ENCODE measurements around the gene ATP1A4. TPM values are rescaled to one million over a fixed set of nuclear protein-coding genes. Genes with fewer than 3 reads are reported as not detected.

ATP1A4 gene
- total and polyA plus RNA-seq, 8 donors: 0.05 to 0.37 TPM; not detected in 6

DNA sequence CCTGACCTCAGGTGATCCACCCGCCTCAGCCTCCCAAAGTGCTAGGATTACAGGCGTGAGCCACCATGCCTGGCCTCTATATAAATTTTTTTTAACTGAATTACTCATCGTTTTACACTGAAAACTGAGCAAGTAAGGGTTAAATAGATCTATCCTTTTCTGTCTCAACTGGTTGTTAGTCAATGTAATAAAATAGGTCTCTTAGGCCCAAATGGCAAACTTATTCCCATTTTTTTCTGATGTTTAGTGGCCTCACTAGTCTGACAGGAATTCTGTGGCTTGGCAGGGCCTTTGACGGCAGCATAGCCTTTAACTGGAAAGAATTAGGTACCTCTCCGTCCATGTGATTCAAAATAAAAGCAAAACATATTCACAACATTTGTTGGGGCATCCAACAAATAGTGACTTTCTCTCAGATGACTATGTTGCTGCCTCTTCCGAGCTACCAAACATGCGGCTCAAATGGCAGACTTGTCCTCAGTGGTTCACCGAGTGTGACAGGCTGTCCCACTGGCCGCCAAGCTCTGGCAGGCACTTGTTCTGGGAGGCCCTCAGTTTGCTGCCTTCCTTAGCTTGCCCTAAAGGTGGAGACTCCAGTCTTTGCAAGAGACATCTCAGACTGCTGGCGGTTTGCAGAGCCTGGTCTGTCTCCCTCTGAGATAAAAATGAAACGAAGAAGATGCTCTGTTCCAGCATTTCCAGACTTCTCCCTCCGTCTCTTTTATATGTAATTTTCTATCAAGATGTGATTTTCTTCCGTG lies 17.4 kb downstream of the ATP1A4 start:
- WGBS, 5 donors: 82 to 87% (median 83%) methylated on average over 13 of the region's 13 CpGs
- DNase-seq: no peak
- no peaks in the 10 kb centered on the region for H3K36me3 ChIP-seq
- H3K27ac ChIP-seq: no peak overlapping the region
- intact Hi-C loops (cut with DNase I; ENCODE audit: low total_unique reads): no loop called here
- H3K4me3 ChIP-seq: no peak overlapping the region
- peaks cover 0 to 19% (median 0%) of the 10 kb centered on the region in 3 donors for H3K27me3 ChIP-seq
- TF ChIP-seq POLR2AphosphoS5 (IDR thresholded peaks at IDR 0.05): no peak
- TF ChIP-seq, protein P1, sequence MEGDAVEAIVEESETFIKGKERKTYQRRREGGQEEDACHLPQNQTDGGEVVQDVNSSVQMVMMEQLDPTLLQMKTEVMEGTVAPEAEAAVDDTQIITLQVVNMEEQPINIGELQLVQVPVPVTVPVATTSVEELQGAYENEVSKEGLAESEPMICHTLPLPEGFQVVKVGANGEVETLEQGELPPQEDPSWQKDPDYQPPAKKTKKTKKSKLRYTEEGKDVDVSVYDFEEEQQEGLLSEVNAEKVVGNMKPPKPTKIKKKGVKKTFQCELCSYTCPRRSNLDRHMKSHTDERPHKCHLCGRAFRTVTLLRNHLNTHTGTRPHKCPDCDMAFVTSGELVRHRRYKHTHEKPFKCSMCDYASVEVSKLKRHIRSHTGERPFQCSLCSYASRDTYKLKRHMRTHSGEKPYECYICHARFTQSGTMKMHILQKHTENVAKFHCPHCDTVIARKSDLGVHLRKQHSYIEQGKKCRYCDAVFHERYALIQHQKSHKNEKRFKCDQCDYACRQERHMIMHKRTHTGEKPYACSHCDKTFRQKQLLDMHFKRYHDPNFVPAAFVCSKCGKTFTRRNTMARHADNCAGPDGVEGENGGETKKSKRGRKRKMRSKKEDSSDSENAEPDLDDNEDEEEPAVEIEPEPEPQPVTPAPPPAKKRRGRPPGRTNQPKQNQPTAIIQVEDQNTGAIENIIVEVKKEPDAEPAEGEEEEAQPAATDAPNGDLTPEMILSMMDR (IDR thresholded peaks at IDR 0.05): no peak
- no peak for TF ChIP-seq POLR2A (IDR thresholded peaks at IDR 0.05)
- no peak for TF ChIP-seq EP300 (IDR thresholded peaks at IDR 0.05)
- no peaks in the 10 kb centered on the region for H3K9me3 ChIP-seq
- H3K4me1 ChIP-seq: no peaks in the 10 kb centered on the region

DNA sequence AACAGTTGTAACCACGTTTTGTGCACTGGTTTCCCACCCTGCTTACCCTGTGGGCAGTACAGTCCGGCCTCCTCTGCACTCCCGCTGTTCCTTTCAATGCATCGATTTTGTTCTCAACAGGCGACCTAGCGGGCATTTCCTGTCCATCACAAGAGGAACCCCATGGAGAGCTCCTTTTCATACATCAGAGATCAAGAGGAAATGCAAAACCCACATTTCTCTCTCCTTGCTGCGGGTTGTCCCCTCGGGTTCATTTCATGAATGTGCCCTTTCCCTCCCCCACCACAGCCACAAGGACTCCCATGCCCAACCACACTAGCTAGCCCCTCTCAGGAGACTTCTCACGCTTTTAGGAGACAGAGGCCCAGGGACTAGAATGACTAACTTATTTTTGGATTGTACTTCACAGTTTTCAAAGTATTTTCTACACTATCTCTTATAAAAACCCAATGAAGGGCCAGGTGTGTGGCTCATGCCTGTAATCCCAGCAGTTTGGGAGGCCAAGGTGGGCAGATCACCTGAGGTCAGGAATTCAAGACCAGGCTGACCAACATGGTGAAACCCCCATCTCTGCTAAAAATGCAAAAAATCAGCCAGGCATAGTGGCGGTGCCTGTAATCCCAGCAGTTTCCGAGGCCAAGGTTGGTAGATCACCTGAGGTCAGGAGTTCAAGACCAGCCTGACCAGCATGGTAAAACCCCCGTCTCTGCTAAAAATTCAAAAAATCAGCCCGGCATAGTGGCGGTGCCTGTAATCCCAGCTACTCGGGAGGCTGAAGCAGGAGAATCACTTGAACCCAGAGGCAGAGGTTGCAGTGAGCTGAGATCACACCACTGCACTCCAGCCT lies 18.4 kb downstream of the ATP1A4 start:
- Histone ChIP-seq H3K36me3 (no peaks in the 10 kb centered on the region), H3K9me3 (no peaks in the 10 kb centered on the region), H3K27ac (no peak overlapping the region), H3K27me3 (peaks cover 0 to 29% (median 0%) of the 10 kb centered on the region in 3 donors), H3K4me3 (no peak overlapping the region), H3K4me1 (no peaks in the 10 kb centered on the region)
- 55 to 68% (median 58%) methylated on average over 15 of the region's 15 CpGs for WGBS, 5 donors
- intact Hi-C loops (cut with DNase I; ENCODE audit: low total_unique reads): loop anchor here (10.0 kb wide), 1 partner anchor 55 kb away; the partner anchor contains the start of gene ATP1A2
- DNase-seq: no peak
- TF ChIP-seq POLR2AphosphoS5 (IDR thresholded peaks at IDR 0.05): no peak
- no peak for TF ChIP-seq EP300 (IDR thresholded peaks at IDR 0.05)
- TF ChIP-seq, protein P1 (IDR thresholded peaks at IDR 0.05): no peak
- TF ChIP-seq POLR2A (IDR thresholded peaks at IDR 0.05): no peak

DNA sequence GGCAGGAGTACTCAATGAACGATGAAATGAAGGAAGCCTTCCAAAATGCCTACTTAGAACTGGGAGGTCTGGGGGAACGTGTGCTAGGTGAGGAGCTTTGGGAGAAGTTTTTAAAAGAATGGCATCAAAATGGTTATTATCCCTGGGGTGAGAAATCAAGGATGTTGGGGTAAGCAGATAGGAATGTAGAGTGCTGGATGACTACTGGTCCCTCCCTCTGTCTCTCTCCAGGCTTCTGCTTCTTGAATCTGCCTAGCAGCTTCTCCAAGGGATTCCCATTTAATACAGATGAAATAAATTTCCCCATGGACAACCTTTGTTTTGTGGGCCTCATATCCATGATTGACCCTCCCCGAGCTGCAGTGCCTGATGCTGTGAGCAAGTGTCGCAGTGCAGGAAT lies 20.0 kb downstream of the ATP1A4 start:
- no peak for TF ChIP-seq POLR2AphosphoS5 (IDR thresholded peaks at IDR 0.05)
- TF ChIP-seq, protein P1 (IDR thresholded peaks at IDR 0.05): no peak
- no peak for TF ChIP-seq EP300 (IDR thresholded peaks at IDR 0.05)
- TF ChIP-seq POLR2A (IDR thresholded peaks at IDR 0.05): no peak
- Histone ChIP-seq H3K4me1 (no peaks in the 10 kb centered on the region), H3K27ac (no peak overlapping the region), H3K36me3 (no peaks in the 10 kb centered on the region), H3K4me3 (no peak overlapping the region), H3K9me3 (no peaks in the 10 kb centered on the region), H3K27me3 (peaks cover 0 to 28% (median 0%) of the 10 kb centered on the region in 3 donors)
- intact Hi-C loops (cut with DNase I; ENCODE audit: low total_unique reads): loop anchor here (10.0 kb wide), 1 partner anchor 57 kb away; the partner anchor contains the start of gene ATP1A2
- 81 to 94% (median 86%) methylated on average over 4 of the region's 4 CpGs for WGBS, 5 donors
- no peak for DNase-seq

DNA sequence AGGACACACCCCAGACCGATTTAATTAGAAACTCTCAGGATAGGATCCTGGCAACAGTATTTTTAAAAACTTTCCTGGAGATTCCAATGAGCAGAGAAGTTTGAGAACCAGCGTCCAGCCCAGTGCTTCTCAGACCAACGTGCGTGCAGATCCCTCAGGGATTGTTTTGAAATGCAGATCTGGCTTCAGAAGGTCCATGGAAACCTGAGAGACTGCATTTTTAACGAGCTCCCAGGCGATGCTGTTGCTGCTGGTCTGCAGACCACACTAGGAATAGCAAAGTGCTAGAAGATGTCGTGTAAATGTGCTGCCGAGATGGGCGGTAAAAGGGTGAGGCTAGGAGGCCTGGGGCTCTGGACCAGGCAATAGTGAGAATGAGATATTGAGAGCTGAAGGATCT lies 20.6 kb downstream of the ATP1A4 start:
- DNase-seq: no peak
- Histone ChIP-seq H3K27me3 (peaks cover 0 to 21% (median 0%) of the 10 kb centered on the region in 3 donors), H3K27ac (no peak overlapping the region), H3K4me3 (no peak overlapping the region), H3K36me3 (no peaks in the 10 kb centered on the region), H3K4me1 (no peaks in the 10 kb centered on the region), H3K9me3 (no peaks in the 10 kb centered on the region)
- intact Hi-C loops (cut with DNase I; ENCODE audit: low total_unique reads): loop anchor here (10.0 kb wide), 1 partner anchor 57 kb away; the partner anchor contains the start of gene ATP1A2
- TF ChIP-seq POLR2AphosphoS5 (IDR thresholded peaks at IDR 0.05) (no peak), POLR2A (IDR thresholded peaks at IDR 0.05) (no peak), EP300 (IDR thresholded peaks at IDR 0.05) (no peak)
- TF ChIP-seq, protein P1 (IDR thresholded peaks at IDR 0.05): no peak
- 53 to 68% (median 56%) methylated on average over 9 of the region's 9 CpGs for WGBS, 5 donors

Data from stomach (tissue), 9 donors.